ENCODE measurements around the gene EIF5A. TPM values are rescaled to one million over a fixed set of nuclear protein-coding genes. Genes with fewer than 3 reads are reported as not detected.
A peak's percentile ranks its signal among the peaks of the same experiment; 100 is the strongest.

EIF5A gene
- total and polyA plus RNA-seq, 9 of the 15 experiments (the other 6 are each of a cell fraction or from before 2014, with no cell fraction given), result 22.9 to 1,163 (median 772) TPM

- TF ChIP-seq CBX2 (IDR thresholded peaks at IDR 0.05; ENCODE audit: insufficient read depth, low read length, poor library complexity, severe bottlenecking) (no peak), ETV5 (CRISPR knock-in tag; IDR thresholded peaks at IDR 0.05; ENCODE audit: low read depth) (no peak), NCOA4 (IDR thresholded peaks at IDR 0.05; ENCODE audit: partially characterized antibody) (no peak), HEY1 (CRISPR knock-in tag; IDR thresholded peaks at IDR 0.05; ENCODE audit: borderline replicate concordance) (no peak), DNMT1 (IDR thresholded peaks at IDR 0.05) (no peak), SP1 (CRISPR knock-in tag; IDR thresholded peaks at IDR 0.05) (peak; percentile 61; the same call in 1 of the 2 replicates), MCM3 (IDR thresholded peaks at IDR 0.05) (no peak), ARID3A (IDR thresholded peaks at IDR 0.05; ENCODE audit: borderline replicate concordance, low read depth, low read length) (no peak), TFE3 (CRISPR knock-in tag; IDR thresholded peaks at IDR 0.05) (no peak), ZBTB33 (CRISPR knock-in tag; IDR thresholded peaks at IDR 0.05) (0 out of 2 replicates have a peak, but pooled peaks have one; percentile 24), KDM4B (IDR thresholded peaks at IDR 0.05; ENCODE audit: borderline replicate concordance in 2 of 2, low read depth in 1 of 2) (peak in 1 of 2 experiments; percentile 62; a peak in 1 of 4 replicates), SETDB1 (IDR thresholded peaks at IDR 0.05; ENCODE audit: low read length) (no peak), HDGF (IDR thresholded peaks at IDR 0.05) (no peak), CTCF (IDR thresholded peaks at IDR 0.05 in 2 of 3, conservative IDR thresholded peaks at IDR 0.05 in 1 of 3; ENCODE audit: insufficient read depth in 2 of 3, low read depth in 1 of 3, low read length in 3 of 3) (peak; percentile 81 to 86 (median 84)), RB1 (IDR thresholded peaks at IDR 0.05; ENCODE audit: low read depth) (peak; percentile 42; the same call in 1 of the 2 replicates)
These were observed 48.7 kb downstream of the EIF5A start (continued) for GRCh38 chr17:7356072-7356549.
